ENCODE data around the gene SORCS2. TPM values are rescaled to one million over a fixed set of nuclear protein-coding genes. Genes with fewer than 3 reads are reported as not detected.

SORCS2 gene
- total RNA-seq, 2 donors from 2014 or later: 0.54 to 0.74 TPM

DNA sequence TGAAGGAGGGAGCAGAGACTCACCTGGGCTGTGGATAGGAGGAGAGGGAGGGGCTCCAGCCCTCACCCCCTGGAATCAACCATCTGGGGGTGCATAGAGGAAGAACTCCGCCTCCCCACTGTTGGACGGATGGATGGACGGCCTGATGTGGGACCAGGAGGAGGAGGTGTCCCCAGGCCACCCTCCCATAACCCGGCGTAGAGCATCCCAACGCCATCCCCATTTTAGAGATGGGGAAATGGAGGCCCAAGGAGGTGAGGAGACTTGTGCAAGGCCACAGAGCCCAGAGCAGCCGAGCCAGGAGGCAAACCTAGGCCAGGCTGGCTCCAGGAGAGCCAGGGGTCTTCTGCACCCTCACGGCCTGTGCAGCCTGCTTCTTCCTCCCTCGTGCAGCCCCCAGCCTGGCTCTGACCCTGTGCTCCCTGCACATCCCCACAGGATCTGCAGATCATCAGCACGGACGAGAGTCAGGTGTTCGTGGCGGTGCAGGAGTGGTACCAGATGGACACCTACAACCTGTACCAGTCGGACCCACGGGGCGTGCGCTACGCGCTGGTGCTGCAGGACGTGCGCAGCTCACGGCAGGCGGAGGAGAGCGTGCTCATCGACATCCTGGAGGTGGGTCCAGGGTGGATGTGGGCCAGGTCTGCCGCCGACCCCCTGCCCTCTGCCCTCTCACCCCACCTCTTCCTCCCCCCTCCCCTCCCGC lies 483.4 kb downstream of the SORCS2 start:
- TF ChIP-seq, protein P1, sequence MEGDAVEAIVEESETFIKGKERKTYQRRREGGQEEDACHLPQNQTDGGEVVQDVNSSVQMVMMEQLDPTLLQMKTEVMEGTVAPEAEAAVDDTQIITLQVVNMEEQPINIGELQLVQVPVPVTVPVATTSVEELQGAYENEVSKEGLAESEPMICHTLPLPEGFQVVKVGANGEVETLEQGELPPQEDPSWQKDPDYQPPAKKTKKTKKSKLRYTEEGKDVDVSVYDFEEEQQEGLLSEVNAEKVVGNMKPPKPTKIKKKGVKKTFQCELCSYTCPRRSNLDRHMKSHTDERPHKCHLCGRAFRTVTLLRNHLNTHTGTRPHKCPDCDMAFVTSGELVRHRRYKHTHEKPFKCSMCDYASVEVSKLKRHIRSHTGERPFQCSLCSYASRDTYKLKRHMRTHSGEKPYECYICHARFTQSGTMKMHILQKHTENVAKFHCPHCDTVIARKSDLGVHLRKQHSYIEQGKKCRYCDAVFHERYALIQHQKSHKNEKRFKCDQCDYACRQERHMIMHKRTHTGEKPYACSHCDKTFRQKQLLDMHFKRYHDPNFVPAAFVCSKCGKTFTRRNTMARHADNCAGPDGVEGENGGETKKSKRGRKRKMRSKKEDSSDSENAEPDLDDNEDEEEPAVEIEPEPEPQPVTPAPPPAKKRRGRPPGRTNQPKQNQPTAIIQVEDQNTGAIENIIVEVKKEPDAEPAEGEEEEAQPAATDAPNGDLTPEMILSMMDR (IDR thresholded peaks at IDR 0.05): no peak
- intact Hi-C loops (cut with DNase I): no loop called here
- Histone ChIP-seq H3K36me3 (no peaks in the 10 kb centered on the region), H3K27me3 (no peaks in the 10 kb centered on the region), H3K9me3 (no peaks in the 10 kb centered on the region), H3K4me1 (no peaks in the 10 kb centered on the region), H3K4me3 (no peak overlapping the region), H3K27ac (no peak overlapping the region), H3K9ac (ENCODE audit: low read depth in 2 of 2, low read length in 2 of 2) (no peak overlapping the region)
- DNase-seq: no peak

DNA sequence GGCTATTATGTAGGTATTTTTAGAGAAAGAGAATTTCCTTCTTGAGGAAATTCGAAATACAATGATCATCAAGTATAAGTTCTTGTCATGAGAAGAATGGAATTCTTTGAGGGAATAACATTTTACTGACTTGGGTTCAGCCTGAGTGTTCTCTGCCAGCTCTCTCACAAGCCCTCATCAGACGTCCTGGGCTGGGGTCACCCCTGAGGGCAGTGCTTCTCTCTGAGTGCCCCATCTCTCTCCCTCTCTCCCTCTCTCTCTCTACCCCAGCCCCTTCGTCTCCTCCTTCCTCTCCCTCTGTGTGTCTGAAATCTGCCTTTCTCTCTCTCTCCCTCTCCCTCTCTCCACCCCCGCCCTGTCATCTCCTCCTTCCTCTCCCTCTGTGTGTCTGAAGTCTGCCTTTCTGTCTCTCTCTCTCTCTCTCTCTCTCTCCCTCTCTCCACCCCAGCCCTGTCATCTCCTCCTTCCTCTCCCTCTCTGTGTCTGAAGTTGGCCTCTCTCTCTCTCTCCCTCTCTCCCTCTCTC lies 484.1 kb downstream of the SORCS2 start:
- intact Hi-C loops (cut with DNase I): no loop called here
- no peak overlapping the region for H3K27ac ChIP-seq

DNA sequence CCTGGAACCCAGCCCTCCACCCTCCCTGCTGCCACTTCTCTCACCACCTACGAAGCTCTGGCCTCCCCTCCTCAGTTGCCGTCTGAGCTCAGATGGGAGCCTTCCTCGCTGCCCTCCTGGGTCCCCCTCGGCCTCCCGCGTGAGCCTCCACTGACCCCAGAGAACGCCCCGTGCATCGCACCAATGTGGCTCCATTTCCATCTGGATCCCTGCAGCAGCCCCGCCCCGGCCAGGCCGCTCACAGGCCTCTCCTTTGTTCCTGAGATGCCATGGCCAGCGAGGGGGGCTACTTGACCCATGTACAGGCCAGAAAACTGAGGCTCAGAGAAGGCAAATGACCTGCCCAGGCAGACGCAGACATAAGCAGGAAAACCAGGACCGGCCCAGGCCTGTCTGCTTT lies 484.7 kb downstream of the SORCS2 start:
- Histone ChIP-seq H3K27ac (no peak overlapping the region), H3K9ac (ENCODE audit: low read depth in 2 of 2, low read length in 2 of 2) (no peak overlapping the region), H3K4me3 (no peak overlapping the region), H3K4me1 (no peaks in the 10 kb centered on the region), H3K36me3 (no peaks in the 10 kb centered on the region), H3K27me3 (no peaks in the 10 kb centered on the region), H3K9me3 (no peaks in the 10 kb centered on the region)
- intact Hi-C loops (cut with DNase I): no loop called here
- TF ChIP-seq, protein P1 (IDR thresholded peaks at IDR 0.05): no peak
- no peak for DNase-seq

More for the DNA sequence above, 484.1 kb downstream of the SORCS2 start:
- TF ChIP-seq, protein P1 (IDR thresholded peaks at IDR 0.05): no peak
- no peak for DNase-seq
- H3K27me3 ChIP-seq: no peaks in the 10 kb centered on the region
- no peaks in the 10 kb centered on the region for H3K9me3 ChIP-seq
- H3K4me3 ChIP-seq: no peak overlapping the region
- H3K36me3 ChIP-seq: no peaks in the 10 kb centered on the region
- H3K4me1 ChIP-seq: no peaks in the 10 kb centered on the region
- no peak overlapping the region for H3K9ac ChIP-seq (ENCODE audit: low read depth in 2 of 2, low read length in 2 of 2)

DNA sequence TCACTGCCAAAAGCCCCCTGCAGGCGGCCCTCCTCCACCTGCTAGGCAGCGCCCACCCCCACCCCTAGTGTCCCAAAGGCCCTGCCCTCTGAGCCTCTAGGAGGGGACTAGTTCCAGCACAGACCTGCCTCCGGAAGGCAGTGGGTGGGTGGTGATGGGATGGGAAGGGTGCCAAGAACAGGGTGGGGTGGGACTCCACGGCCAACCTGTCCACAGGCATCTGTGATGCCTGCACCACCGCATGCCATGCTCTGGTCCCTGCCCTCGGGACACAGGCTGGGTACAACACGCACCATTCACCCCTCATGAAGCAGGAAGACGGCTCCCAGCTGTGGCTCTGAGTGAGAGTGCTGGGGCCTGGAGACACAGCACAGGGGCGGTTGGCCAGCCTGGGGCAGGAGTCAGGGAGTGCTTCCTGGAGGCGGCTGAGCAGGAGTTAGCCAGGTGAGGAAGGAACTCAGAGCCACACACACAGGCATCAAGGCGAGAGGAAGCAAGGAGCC lies 485.5 kb downstream of the SORCS2 start:
- DNase-seq: no peak

DNA sequence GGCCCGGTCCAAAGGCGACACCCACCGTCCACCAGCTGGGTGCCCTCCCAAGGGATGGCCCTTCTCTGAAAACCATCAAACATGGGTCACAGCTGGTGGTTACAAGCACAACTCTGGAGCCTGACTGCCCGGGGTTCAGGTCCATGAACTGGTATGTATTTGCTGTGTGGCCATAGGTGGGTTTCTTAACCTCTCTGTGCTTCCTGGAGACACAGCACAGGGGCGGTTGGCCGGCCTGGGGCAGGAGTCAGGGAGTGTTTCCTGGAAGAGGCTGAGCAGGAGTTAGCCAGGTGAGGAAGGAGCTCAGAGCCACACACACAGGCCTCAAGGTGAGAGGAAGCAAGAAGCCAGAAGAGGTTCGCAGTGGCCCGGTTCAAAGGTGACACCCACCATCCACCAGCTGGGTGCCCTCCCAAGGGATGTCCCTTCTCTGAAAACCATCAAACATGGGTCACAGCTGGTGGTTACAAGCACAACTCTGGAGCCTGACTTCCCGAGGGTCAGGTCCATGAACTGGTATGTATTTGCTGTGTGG lies 486.0 kb downstream of the SORCS2 start:
- H3K4me3 ChIP-seq: no peak overlapping the region
- no peaks in the 10 kb centered on the region for H3K27me3 ChIP-seq
- no peaks in the 10 kb centered on the region for H3K36me3 ChIP-seq
- no peak overlapping the region for H3K27ac ChIP-seq
- H3K4me1 ChIP-seq: no peaks in the 10 kb centered on the region
- intact Hi-C loops (cut with DNase I): no loop called here
- H3K9me3 ChIP-seq: no peaks in the 10 kb centered on the region
- TF ChIP-seq, protein P1 (IDR thresholded peaks at IDR 0.05): no peak
- H3K9ac ChIP-seq (ENCODE audit: low read depth in 2 of 2, low read length in 2 of 2): no peak overlapping the region
- DNase-seq: no peak

More for the DNA sequence above, 485.5 kb downstream of the SORCS2 start:
- no peak overlapping the region for H3K9ac ChIP-seq (ENCODE audit: low read depth in 2 of 2, low read length in 2 of 2)
- H3K4me3 ChIP-seq: no peak overlapping the region
- no peaks in the 10 kb centered on the region for H3K4me1 ChIP-seq
- no peaks in the 10 kb centered on the region for H3K9me3 ChIP-seq
- TF ChIP-seq, protein P1 (IDR thresholded peaks at IDR 0.05): no peak
- H3K27ac ChIP-seq: no peak overlapping the region
- no peaks in the 10 kb centered on the region for H3K27me3 ChIP-seq
- no peaks in the 10 kb centered on the region for H3K36me3 ChIP-seq
- intact Hi-C loops (cut with DNase I): no loop called here
